ENCODE results near the gene IFIH1.

The IFIH1 gene

DNA sequence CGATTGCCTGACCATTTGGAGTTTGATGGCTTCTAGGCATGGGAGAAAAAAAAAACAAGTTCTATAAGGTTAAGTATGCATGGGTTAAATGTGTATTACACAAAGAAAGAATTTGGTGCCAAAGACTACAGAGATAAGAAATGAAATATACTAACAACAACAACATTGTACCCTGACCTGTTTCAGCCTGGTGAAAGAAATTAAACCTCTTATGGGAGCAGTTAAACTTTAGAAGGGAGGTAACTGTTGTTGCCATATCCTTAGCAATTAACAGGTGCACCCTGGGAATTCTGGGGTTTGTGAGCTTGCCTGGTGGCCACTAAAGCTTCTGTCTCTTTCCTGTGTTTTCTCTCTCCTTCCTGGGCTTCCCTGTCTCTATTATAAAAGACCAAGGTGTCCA lies 6.5 kb upstream of the IFIH1 start:
- no peak for TF ChIP-seq CTCF (IDR thresholded peaks at IDR 0.05)

- TF ChIP-seq CTCF (IDR thresholded peaks at IDR 0.05): no peak
These were observed 2.5 kb upstream of the IFIH1 start for GRCh38 chr2:162320864-162321517.

- no peak for TF ChIP-seq CTCF (IDR thresholded peaks at IDR 0.05)
These were observed 590 bp downstream of the IFIH1 start for GRCh38 chr2:162317861-162318327.

GRCh38 chr2:162317058-162317742 lies 1.3 kb downstream of the IFIH1 start:
- TF ChIP-seq CTCF (IDR thresholded peaks at IDR 0.05): no peak

- TF ChIP-seq CTCF (IDR thresholded peaks at IDR 0.05): no peak
These were observed 1.9 kb downstream of the IFIH1 start for GRCh38 chr2:162316590-162316989.

GRCh38 chr2:162315938-162316337 lies 2.5 kb downstream of the IFIH1 start:
- no peak for TF ChIP-seq CTCF (IDR thresholded peaks at IDR 0.05)

DNA sequence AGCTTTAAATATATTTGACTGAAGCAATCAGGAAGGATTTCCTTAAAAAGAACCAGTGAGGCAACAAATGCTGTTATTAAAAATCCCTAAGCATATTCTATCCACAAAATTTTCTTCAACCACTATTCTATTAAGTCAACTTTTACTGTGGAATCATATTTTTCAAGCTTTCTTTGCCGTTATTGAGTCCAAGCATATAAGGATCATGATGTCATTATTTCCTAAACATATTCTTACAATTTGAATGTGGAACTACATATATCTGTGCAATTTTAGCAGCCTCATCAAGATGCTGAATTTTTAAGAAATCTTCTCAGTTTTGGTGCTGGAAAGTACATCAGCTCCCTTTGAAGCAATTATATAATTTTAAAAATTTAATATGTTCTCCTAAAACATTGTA lies 5.6 kb downstream of the IFIH1 start:
- no peak for TF ChIP-seq CTCF (IDR thresholded peaks at IDR 0.05)

All from LNCAP (cell line).